Gastroesophageal sphincter (tissue), 3 donors: ENCODE measurements around the gene BCL2A1.

Source experiments
- CTCF ChIP-seq, 4 experiments: fragments of 200-600 bp in 2 of 4; fragments of 450-650 bp in 2 of 4; sonication (generic) in 1 of 4; IDR thresholded peaks; one replicate each; pipeline ENCODE4 v1.5.1; 2017 to 2019; ENCODE audit warnings: antibody characterized with exemption in 4 of 4, mild to moderate bottlenecking in 2 of 4, moderate library complexity in 2 of 4
- POLR2A ChIP-seq, 2 donors: fragments of 450-650 bp; IDR thresholded peaks; one replicate each; pipeline ENCODE4 v1.6.1; 2017; ENCODE audit warnings: antibody characterized with exemption in 2 of 2, mild to moderate bottlenecking in 2 of 2, moderate library complexity in 1 of 2
- POLR2AphosphoS5 ChIP-seq: sonication (generic); formaldehyde crosslinking; IDR thresholded peaks from one replicate; pipeline ENCODE4 v1.6.1; 2017; ENCODE audit warnings: antibody characterized with exemption

GRCh38 chr15:79970181-79970580, 815 bp downstream of the BCL2A1 start:
- no peak for TF ChIP-seq POLR2AphosphoS5
- no peak for TF ChIP-seq CTCF (IDR thresholded peaks at IDR 0.05)
- no peak for TF ChIP-seq POLR2A (IDR thresholded peaks at IDR 0.05)
